GM10266 (cell line): Measurements from ENCODE around the gene OSBPL5.

Source experiments
- DNase-seq: peaks from one replicate; pipeline ENCODE4 v3.0.0; 2012; ENCODE audit errors: extremely low spot score
- CTCF ChIP-seq: IDR thresholded peaks from 2 replicates; pipeline ENCODE4 v1.5.1; 2012; ENCODE audit warnings: mild to moderate bottlenecking, low read depth; ENCODE audit not compliant: control insufficient read depth, insufficient read depth; ENCODE audit errors: missing control alignments

The OSBPL5 gene

DNA sequence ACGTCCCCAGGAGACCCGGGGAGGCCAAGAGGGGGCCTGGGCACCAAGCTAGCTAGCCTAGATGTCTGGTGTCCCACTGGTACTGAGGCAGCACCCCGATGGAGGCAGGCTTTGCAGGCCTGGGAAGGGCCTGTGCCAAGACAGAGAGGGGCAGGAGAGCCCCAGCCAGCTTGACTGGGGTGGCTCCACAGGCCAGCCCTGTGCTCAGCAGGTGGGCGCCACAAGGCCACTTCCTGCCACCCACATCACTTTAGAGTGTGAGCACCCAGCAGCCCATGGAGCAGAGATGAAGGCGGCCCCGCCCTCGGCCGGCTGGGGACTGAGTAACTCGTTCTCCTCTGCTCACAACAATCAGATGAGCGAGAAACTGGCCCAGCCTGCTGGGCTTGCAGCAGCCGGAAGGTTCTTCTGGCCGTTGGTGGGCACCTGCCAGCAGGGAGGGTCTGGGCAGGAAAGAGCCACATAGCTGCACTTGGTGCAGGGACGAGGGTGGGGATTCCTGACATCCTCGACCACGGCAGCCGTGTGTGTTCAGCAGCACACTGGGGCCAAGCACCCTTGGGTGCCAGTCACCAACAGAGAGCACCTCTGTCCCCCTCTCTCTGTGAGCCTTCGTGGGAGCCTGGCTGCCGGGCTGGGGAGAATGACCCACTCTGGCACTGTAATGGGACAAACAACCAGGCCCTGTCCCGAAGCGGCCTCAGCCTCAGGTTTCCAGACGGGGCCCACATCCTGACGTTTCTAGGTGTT, 7.6 kb downstream of the OSBPL5 start:
- TF ChIP-seq CTCF = no peak
- DNase-seq = no peak

DNA sequence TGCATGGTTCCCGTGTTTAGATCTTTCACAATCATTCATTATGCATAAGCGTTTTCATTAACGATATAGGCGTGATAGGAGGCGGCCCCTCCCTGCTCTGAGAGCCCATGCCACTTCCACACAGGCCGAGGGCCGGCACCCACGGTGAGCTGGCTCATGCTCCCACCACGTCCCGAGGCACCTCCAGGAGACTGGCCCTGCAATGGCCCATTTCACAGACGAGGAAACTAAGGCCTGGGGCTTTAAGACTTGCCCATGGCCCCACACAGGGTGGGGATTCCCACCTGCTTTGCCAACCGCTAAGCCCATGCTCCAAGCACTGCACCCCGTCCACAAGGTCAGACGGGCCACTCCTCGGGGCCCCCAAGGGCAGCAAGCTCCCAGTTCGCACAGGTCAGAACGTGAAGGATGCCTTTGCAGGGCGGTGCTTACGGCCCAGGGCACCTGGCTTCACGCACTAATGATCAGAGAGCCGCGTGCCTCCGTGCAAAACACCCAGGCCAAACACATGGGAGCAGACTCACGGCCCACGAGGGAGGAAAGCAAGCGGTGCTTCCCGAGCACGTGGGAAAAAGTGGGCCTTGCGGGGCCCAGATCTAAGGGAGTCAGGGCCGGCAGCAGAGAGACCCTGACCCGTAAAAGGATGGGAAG, 8.3 kb downstream of the OSBPL5 start:
- DNase-seq = no peak
- TF ChIP-seq CTCF = no peak

GRCh38 chr11:3156282-3156660, 8.8 kb downstream of the OSBPL5 start:
- no peak for DNase-seq
- no peak for TF ChIP-seq CTCF

GRCh38 chr11:3155691-3156258, 9.3 kb downstream of the OSBPL5 start:
- TF ChIP-seq CTCF = no peak
- DNase-seq = no peak

GRCh38 chr11:3155216-3155615, 9.9 kb downstream of the OSBPL5 start:
- DNase-seq = no peak

DNA sequence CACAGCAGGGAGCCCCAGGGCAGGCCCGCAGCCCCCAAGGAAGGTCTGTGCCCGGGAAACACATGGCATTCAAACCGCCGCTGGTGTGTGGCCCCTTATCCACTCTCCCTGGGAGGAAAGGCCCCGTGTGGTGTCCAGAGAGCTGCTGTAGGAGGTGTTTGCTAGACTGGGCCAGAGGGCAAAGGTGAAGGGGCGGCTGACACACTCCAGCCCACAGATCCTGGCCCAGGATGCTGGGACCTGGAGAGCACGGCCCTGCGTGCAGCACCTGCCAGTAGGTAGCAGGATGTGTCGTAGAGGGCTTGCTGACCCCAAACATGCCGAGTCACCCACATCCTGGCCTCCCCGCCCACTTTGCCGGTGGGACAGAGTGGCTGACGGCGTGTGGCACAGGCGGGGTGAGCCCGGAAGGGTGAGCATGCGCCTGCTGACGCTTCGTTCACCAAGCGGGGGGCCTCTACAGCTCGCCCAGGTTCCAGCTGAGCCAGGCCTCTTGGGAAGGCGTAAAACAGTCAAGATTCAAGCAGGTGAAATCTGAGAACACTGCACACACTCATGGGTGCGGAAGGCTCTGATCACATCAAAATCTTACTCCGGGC, 11.0 kb downstream of the OSBPL5 start:
- no peak for TF ChIP-seq CTCF
- DNase-seq = no peak

More at GRCh38 chr11:3155216-3155615, 9.9 kb downstream of the OSBPL5 start:
- TF ChIP-seq CTCF = no peak
